Femur (tissue), 1 donor: ENCODE measurements around the gene WHRN.

Experiments used
- DNase-seq: peaks from one replicate; pipeline ENCODE4 v3.0.0-alpha.2; 2017

Gene WHRN

DNA sequence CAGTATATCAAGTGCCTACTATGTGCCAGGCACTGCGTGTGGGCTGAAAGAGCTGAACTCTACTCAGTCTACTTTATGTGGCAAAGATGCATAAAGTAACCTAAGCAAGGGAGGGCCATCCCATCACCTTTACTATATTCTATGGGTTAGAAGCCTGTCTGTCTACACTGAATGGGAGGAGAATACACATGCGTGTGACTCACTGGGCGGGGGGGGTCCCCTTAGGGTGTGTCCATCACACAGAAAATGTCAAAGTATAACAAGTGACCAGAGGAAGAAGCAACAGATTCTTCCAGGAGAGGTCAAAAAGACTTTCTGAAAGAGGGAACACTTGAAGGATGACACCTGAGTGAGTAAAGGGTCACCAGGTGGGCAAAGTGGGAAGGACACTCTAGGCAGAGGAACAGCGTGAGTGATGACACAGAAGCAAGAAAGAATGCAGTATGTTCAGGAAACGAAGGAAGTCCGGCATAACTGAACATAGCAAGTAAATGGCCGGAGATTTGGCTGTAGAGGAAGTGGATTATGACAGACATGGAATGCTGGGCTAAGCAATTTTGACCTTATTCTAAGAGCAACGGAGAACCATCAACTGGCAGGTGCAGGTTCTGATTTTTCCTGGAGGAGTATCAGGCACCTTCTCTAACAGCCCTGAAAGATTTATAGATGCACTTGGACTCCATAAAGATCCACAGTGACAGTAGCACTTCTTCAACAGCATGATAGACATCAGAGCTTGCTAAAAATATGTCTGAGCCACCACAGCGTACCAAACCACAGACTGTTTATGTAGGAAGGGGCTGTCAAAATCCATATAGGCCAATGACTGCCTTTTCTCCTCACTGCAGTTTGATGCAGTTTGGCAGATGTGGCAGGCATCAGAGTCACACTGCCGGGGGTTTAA lies 8.0 kb upstream of the WHRN start:
- DNase-seq = no peak

DNA sequence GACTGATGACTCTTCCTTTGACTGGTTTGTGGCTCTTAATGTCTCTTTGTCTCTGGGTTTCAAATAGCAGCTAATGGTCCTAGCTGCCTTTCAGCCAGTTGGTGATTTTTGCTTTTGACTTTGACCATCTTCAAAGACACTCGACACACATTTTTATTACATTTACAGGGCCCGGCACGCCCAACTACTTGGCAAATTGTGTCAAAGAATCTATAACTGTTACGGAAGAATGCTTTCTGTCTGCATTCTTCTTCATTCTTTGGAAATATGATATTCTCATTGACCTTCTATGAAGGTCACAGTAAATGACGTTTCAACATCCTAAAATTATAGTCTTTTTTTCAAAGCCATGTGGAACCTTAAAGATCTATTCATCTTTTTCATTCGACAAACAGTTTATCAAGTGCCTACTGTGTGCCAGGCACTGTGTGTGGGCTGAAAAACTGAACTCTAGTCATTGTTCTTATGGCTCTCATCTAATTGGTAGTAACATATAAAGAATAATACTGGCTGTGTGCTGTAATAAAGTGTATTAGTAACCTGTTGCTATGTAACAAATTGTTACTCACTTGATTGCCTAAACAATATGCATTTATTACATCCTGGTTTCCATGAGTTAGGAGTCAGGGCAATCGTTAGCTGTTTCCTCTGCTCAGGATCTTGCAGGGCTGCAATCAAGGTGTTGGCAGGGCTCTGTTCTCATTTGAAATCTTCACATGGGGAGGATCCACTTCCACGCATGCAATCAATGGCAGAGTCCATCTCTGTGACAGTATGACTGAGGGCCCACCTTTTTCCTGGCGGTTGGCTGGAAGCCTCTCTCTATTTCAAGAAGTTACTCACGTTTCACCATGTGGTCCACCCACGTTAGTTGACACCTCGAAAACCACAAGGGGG lies 7.0 kb upstream of the WHRN start:
- no peak for DNase-seq

DNA sequence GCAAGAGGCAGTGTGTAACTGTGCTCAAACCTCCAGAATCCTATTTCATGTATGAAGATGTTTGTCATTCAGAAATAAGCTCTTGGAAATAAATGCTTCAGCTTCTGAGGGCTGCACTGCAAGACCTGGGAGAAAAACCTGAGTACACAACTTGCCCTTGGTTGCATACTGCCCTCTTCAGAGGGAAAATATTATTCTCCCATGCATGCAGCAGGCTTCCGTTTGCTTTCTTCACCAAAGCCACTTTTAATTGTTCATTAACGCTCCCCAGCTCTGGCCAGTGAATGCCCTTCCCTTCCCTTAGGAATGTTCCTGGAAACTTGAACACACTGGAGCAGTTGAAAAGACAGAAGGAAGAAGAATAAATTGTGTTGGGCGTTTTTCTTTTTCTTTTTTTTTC lies 2.5 kb upstream of the WHRN start:
- DNase-seq = no peak

DNA sequence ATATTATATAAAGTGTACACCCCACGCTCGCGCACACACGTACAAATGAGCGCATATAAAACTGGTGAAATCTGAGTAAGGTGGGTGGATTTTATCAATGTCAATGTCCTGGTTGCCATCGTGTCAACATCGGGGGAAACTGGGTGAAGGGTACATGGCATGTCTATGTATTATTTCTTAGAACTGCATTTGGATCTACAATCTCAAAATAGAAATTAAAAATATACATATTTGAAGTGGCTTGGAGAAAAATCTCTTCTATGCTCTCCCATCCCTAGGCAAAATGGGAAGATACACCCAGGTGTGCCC lies 763 bp upstream of the WHRN start:
- no peak for DNase-seq

DNA sequence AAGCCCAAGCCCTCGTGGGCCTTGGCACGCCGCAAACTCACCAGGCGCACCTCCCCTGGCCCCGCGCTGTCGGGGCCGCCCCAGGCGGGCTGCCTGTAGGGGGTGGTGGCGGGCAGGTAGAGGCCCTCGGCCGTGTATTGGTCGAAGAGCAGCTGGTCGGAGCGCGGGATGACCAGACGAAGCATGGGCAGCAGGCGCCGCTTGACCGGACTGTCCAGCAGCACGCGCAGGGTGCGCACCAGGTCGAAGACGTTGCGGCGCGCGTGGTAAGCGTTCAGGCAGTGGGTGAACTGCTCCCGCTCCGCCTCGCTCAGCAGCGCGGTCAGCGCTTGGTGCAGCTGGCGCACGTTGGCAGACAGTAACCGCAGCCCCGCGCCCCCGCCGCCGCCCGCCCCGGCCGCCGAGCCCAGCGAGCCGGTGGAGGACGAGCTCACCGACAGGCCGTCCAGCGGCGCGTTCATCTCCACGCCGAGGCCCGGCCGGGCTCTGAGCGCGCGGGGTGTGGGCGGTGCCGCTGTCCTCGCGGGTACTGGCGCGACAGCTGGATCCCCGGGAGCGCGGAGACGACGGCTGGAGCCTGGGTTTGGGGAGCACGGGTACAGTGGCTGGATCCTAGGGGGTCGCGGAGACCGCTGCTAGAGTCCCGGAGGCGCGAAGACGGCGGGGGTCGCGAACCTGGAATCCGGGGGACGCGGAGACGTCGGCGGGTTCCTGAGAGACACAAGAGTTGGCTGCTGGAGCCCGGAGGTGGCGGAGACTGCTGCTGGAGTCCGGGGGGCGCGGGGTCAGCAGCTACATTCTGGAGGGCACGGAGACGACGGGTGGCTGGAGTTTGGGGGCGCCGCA lies 709 bp downstream of the WHRN start:
- peak; percentile 70 for DNase-seq

DNA sequence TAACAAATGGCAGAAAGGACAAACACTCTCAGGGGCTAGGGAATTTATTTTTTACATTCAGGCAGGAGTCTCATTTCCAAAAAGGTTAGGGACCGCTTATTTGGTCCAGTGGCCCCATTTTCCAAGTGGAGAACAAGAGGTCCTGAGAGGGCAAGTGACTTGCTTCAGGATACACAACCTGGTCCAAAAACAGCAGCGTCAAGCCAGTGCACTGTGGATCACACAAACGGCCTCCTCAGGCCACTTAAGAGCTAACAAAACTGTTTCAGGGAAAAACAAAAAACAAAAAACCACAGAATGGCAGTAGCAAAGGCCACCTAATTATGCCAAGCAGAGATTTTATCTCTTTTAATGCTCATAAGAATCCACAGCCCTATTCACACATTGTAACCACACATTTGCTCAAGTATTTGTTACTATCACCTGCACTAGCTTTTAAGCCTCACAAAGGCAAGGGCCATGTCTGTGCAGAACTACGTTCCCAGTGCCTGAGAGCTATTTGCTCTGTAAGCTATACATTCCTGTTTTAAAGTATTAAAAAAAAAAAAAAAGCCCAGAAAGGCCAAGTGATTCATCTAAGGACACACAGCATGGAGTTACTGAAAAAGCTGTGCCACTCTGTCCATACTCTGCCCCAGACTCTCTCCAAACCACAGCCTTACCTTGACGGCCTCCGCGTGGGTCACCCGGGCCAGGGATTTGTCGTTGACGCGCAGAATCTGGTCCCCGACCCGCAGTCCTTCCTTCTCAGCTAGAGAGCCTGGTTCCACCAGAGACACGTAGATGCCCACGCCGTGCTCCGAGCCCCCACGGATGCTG lies 1.5 kb downstream of the WHRN start:
- DNase-seq = no peak

DNA sequence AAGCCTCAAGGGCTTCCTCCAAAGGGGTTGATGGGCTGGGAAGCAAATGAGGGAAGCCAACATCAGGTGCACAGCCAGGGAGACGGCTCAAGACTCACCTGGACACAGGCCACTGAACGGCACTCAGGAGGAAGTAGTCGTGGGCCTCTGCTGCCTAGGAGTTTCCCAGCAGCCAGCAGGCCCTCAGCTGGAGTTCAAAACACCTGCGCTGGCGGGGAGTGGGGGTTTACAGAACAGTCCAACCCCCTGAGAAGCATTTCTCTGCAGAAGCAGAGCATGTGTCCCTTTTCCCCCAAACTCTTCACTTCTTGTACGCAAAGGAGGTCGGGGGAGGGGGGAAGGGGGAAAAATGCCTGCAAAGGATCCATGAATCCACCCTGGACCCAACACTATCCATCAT lies 2.3 kb downstream of the WHRN start:
- no peak for DNase-seq

DNA sequence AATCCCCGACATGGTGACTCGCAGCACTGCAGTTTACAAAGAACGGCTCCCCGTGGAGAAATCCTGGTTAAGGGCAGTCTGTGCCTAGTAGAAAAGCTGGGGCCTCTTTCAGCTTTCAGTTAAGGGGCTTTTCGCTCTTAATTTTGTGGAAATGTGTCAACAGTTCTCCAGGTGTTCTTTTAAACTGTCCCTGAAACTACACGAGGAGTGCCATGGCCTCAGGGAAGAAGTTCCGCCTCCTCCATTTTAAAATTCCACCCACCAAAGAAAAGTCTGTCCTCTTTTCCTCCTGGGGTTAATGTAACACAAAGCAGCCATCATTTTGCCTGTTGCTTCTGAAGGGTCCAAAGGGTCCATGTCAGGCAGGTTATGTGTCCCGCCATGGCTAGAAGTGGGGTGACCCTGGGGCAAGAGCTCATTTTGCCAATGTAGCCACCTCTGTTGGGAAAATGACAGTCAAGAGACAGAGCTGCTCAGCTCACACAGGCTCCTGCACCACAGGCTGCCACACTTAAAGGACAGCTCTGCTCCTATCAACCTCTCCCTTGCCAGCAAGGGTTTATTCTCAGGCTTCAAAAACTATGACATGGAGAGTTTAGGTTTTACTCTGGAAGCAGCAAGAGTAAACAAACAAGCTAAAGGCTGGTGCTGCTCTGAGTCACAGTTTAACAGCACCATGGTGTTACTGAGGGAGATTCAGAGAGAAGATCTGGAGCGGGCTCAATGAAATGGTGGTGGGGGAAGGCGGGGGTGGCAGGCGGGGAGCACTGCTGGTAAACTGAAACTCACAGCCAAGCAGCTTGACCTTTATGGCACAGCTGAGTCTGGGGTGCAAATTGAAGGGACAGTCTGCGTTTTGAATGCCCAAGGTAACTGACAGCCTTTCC lies 3.2 kb downstream of the WHRN start:
- DNase-seq = no peak

DNA sequence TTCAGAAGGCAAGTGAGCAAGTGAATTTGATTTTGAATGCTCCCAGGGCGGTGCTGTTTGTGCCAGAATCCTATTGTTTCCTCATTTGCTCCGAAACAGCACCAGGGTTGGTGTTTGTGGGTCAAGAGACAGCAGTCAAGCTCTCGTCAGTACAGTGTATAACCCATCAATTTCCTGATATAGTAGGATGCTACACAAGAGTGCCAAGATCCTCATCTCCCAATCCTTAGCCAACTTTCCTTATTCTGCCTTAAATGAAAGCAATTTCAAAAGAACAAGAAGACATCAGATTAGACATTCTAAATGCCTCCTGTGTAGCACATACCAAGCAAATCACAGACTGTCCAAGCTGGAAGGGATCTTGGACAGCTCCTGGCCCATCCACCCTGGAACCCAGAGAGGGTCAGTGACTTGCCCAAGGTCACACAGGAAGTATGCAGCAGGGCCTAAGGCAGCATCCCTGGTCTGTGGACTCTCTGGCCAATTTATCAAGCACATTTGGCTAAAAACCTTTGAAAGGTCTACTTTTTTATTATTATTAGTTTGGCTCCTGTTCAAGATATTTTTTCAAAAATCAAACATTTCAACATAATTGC lies 4.5 kb downstream of the WHRN start:
- DNase-seq = no peak

DNA sequence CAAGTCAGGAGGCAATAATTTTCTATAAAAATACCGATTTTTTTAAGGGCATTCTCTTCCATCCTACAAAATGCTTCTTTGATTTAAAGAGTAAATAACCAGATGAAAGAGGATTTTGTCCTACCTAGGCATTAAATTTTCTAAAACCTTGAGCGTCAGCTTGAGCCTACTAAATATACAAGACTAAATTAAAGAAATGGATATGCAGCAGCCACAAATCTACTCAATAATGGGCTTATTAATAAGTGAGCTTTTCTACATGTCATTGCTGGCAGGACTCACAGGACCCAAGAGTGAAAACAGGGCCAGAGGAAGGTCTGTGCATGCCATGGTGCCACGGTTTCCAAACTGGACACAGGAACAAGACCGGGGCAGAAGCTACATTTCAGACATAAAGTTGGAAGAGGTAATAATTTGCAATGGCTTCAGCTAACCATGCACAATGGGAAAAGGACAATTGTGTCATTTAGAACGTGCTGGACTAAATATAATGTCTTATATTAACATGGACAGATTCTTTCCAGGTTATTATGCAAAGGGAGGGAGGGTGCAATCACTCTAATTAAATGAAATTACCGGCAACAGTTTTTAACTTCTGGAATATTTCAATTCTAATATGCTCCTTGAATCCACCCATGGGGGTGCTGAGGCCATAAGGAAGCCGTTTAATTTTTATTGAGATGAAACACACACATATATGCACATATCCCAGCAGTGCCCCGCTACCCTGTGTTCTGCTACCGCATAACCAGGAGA lies 5.2 kb downstream of the WHRN start:
- no peak for DNase-seq

DNA sequence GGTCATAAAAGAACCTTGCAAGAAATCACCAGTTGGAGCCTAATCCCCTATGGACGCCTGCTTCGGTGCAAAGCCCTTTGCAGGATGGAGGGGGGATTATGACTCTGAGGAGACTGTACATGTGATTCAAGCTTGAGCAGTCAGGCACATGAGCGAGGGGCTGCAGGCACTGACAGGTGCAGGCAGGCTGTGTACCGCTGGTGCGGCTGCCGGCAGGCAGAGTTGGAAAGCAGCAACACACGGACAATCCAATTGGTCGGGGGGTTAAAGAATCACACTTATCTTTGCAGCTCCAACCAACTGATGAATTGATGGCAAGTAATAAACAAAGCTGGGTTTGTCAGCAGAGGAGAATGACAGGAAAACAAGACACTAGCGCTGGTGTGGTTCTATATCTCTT lies 5.7 kb downstream of the WHRN start:
- DNase-seq = no peak

DNA sequence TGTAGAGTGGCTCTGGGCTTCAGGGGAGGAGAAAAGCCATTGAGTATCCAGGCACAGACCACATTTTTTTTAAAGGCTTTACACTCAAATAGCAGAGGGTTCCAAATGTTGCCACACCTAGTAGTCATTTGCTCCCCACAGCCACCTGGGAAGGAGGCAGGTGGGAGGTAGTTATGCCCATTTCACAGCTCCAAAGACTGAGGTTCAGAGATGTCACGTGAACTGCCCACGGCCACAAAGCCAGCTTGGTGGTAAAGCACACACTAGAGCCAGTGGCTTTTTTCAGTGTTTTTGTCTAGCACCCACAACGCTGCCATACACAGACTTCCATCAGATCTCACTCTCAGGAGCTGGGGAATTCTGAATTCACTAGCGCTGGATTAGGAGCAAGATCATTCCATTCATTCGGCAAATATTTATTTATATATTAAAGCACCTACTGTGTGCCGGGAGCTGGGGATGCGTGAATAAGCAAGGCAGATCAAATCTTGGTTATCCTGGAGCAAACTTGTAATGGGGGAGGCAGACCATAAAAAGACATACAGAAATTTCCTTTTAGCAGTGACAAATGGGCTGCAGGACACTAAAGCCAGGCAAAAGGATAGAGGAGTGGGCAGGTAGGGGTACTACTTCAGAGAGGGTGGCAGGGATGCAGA lies 7.4 kb downstream of the WHRN start:
- no peak for DNase-seq

DNA sequence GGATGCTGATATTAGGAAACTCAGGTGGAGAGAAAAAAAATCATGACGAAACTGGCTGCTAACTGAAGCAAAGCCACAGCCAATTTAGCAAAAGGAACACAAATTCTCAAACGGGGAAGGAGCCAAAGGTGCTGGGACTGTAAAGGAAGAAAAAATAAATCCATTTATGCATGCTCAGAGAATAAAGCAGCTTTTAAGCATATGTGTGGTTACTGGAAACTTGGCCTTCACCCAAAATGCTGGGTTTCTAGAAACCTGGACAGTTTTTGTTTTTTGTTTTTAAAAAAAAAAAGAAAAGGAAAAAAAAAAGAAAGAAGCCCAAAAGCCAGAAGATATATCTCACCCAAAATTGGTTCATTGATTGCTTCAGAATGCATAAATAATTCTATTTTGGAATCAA lies 8.0 kb downstream of the WHRN start:
- no peak for DNase-seq

DNA sequence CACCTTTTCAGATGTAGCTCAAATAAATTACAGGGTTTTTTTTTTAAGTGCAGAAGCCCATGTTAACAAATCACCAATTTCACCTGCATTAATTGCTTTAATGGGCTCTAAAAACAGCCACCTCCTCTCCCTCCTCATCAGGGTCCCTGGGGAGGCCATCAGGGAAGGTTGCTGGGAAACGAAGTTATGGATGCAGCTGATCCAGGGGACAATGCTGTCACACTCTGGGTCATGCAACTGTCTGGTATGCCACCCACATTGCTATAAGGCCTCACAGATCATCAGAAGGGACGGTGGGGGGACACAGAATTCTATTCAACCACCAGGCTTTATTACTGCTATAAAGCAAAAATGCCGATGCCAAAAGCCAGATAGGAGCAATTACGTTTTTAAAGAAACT lies 9.3 kb downstream of the WHRN start:
- DNase-seq = no peak

DNA sequence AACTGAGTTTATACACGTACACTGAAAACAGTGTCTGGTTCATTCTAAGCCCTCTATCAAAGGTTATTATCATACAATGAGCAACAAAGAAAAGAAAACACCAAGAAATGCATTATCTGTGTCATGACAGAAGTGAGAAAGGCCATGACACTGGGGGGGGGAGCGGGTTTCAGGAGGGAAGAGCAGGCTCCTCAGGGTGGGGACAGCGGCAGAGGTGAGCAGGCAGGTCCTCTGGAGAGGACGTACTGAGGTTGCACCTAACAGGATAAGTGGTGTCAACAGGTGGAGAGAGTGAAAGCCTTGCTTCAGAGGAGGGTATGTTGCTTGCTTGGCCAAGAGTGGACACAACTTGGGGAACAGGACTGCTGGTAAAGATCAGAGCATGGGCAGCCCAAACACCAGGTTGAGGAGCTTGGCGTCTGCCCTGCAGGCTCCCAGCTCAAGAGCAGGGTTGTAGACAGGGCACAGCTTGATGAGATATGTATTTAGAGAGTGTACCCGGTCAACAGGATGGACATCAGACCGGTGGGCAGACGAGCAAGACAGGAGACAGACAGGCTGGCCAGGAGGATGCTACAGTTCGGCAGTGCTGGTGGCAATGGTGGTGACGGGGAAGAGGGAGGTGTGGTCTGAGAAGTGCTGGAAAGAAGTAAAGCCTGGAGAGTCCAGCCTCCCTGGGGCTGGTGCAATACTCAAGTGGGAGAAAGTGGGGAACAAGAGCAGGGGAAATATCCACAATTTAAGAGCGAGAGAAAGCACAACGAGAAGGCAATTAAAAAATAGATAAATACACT lies 10.3 kb downstream of the WHRN start:
- no peak for DNase-seq

DNA sequence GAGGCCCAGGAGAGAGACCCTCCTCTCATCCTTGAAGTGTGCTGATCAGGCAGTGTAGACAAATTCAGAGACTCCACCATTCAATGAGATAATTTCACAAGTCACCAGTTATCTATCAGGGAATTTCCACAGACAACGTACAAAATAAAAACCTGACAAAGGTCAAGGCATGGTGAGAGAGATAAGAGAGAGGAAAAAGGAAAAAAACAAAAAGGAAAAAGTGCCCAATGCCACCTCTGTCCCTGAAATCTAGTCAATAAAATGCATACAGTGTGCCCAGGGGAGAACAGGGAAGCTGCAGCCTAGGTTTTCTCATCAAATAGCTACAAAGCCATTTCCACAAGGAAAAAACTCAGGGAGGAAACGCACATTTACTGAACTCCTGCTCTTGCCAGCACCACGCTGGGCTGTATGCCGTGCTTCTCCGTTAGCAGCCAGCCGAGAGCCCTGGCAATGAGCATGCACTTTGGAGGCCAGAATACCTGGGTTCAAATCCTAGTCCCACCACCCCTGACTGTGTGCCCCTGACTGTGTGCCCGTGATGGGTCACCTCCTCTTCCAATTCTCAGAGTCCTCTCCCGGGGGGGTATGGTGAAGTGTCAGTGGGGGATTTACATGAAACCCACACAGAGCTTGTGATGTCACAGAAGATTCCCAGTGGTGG lies 11.6 kb downstream of the WHRN start:
- DNase-seq = no peak

DNA sequence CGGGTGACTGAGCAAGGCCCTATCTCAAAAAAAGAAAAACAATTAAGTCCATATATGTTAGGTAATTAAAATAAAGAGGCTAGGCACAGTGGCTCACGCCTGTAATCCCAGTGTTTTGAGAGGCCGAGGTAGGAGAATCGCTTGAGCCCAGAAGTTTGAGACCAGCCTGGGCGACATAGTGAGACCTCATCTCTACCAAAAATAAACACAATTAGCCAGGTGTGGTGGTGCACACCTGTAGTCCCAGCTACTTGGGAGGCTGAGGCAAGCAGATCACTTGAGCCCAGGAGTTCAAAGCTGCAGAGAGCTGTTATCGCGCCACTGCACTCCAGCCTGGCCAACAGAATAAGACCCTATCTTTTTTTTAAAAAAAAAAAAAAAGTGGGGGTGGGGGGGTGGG lies 12.3 kb downstream of the WHRN start:
- no peak for DNase-seq

DNA sequence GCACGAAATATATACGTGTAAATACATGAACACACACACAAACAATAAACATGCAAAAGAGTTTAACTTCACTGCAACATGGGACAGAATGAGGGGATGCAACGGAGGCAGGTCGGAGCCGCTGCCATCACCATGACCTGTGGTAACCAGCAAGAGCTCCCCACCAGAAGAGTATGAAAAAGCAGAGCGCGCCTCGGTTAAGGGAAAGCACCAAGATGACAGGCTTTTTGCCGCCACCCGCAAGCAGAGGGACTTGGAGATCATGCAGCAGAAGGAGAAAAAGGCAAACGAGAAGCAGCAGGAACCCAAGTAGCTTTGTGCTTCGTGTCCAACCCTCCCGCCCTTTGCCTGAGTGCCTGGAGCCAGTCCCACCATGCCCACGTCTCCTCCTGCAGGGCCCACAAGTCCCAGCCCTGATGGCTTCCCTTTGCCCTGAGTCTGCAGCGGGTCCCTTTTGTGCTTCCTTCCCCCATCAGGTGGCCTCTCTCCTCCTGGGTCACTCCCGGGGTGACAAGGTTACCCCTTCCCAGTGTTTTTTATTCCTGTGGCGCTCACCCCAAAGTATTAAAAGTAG lies 13.8 kb downstream of the WHRN start:
- no peak for DNase-seq
